Measurements from ENCODE around the gene PEX11B.

The PEX11B gene

DNA sequence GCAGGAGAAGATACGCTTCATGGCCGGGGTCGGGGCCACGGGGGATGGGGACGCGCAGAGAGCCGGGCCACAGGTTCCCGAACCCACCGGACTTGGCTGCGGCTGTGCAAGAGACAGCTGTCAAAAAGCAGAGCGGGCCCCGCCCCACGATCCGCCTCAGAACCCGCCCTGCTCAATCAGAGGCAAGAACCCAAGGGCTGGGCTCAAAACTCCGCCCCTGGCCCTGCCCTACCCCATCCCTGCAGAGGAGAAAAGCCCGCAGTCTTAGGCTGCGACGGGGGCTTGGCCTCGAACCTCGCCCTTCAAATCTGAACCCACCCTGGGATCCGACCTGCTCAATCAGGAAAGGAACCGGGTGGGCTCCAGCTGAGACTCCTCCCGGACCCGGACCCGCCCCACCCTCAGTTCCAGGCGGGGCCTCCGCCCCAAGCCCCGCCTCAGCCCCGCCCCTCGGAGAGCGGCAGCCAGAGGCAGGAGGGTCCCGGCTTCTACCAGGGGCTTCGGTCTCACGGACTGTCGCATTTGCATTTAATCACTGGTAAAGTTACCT, 32.7 kb downstream of the PEX11B start, which contains the start of gene ANKRD35:
ANKRD35 (minus strand) TSS at position 129 of the 550 bp plus-strand sequence; CDS start at position 21, 108 bp downstream.
- no peak for TF ChIP-seq TAF1 (IDR thresholded peaks at IDR 0.05; ENCODE audit: borderline replicate concordance, insufficient read depth, low read length)
- TF ChIP-seq FOXP2 (optimal IDR thresholded peaks at IDR 0.05; ENCODE audit: borderline replicate concordance, extremely low read depth, extremely low read length, insufficient read depth): no peak

GRCh38 chr1:145884675-145885074, 33.8 kb downstream of the PEX11B start:
- TF ChIP-seq POLR2AphosphoS5 (IDR thresholded peaks at IDR 0.05; ENCODE audit: low read depth, low read length): no peak
- TF ChIP-seq, protein P1, sequence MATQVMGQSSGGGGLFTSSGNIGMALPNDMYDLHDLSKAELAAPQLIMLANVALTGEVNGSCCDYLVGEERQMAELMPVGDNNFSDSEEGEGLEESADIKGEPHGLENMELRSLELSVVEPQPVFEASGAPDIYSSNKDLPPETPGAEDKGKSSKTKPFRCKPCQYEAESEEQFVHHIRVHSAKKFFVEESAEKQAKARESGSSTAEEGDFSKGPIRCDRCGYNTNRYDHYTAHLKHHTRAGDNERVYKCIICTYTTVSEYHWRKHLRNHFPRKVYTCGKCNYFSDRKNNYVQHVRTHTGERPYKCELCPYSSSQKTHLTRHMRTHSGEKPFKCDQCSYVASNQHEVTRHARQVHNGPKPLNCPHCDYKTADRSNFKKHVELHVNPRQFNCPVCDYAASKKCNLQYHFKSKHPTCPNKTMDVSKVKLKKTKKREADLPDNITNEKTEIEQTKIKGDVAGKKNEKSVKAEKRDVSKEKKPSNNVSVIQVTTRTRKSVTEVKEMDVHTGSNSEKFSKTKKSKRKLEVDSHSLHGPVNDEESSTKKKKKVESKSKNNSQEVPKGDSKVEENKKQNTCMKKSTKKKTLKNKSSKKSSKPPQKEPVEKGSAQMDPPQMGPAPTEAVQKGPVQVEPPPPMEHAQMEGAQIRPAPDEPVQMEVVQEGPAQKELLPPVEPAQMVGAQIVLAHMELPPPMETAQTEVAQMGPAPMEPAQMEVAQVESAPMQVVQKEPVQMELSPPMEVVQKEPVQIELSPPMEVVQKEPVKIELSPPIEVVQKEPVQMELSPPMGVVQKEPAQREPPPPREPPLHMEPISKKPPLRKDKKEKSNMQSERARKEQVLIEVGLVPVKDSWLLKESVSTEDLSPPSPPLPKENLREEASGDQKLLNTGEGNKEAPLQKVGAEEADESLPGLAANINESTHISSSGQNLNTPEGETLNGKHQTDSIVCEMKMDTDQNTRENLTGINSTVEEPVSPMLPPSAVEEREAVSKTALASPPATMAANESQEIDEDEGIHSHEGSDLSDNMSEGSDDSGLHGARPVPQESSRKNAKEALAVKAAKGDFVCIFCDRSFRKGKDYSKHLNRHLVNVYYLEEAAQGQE (IDR thresholded peaks at IDR 0.05; ENCODE audit: insufficient read depth in 1 of 2, low read depth in 2 of 2, low read length in 2 of 2): no peak
- TF ChIP-seq TAF1 (IDR thresholded peaks at IDR 0.05; ENCODE audit: borderline replicate concordance, insufficient read depth, low read length): no peak
- TF ChIP-seq SIN3A (IDR thresholded peaks at IDR 0.05; ENCODE audit: borderline replicate concordance, insufficient read depth, low read length): no peak

- TF ChIP-seq TAF1 (IDR thresholded peaks at IDR 0.05; ENCODE audit: borderline replicate concordance, insufficient read depth, low read length) (no peak), FOXP2 (optimal IDR thresholded peaks at IDR 0.05; ENCODE audit: borderline replicate concordance, extremely low read depth, extremely low read length, insufficient read depth) (no peak), SIN3A (IDR thresholded peaks at IDR 0.05; ENCODE audit: borderline replicate concordance, insufficient read depth, low read length) (no peak), POLR2AphosphoS5 (IDR thresholded peaks at IDR 0.05; ENCODE audit: low read depth, low read length) (no peak)
- TF ChIP-seq, protein P1 (IDR thresholded peaks at IDR 0.05; ENCODE audit: insufficient read depth in 1 of 2, low read depth in 2 of 2, low read length in 2 of 2): no peak
Observed at GRCh38 chr1:145879775-145880174, 38.7 kb downstream of the PEX11B start.

- no peak for TF ChIP-seq POLR2AphosphoS5 (IDR thresholded peaks at IDR 0.05; ENCODE audit: low read depth, low read length)
- TF ChIP-seq SIN3A (IDR thresholded peaks at IDR 0.05; ENCODE audit: borderline replicate concordance, insufficient read depth, low read length): no peak
- TF ChIP-seq FOXP2 (optimal IDR thresholded peaks at IDR 0.05; ENCODE audit: borderline replicate concordance, extremely low read depth, extremely low read length, insufficient read depth): no peak
- TF ChIP-seq, protein P1 (IDR thresholded peaks at IDR 0.05; ENCODE audit: insufficient read depth in 1 of 2, low read depth in 2 of 2, low read length in 2 of 2): no peak
- no peak for TF ChIP-seq TAF1 (IDR thresholded peaks at IDR 0.05; ENCODE audit: borderline replicate concordance, insufficient read depth, low read length)
Observed at GRCh38 chr1:145878724-145879123, 39.8 kb downstream of the PEX11B start.

DNA sequence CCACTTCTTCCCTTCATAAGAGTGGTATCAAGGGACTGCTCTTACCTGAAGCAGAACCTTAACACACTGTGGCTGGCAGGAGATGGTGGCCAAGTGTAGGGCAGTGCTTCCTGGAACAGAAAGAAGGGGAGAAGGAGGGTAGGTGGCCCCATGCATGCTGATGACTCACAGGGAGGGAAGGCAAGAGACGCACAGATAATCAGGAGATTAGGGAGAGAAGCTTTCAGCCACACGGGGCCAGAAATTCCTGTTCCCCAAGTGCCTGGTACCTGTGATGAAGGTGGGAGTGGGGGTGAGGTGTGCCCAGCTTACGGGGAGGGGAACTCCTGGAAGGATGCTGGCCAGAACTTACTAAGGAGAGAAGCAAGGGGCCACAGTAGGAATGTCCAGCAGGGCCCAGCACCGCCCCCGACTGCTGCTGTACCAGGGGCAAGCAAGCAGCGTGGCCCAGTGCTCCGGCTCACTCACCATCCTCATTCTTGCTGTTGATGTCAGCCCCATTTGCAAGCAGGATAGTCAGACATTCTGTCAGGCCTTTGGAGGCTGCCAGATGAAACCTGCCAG, 40.5 kb downstream of the PEX11B start:
- TF ChIP-seq POLR2AphosphoS5 (IDR thresholded peaks at IDR 0.05; ENCODE audit: low read depth, low read length): no peak
- TF ChIP-seq, protein P1 (IDR thresholded peaks at IDR 0.05; ENCODE audit: insufficient read depth in 1 of 2, low read depth in 2 of 2, low read length in 2 of 2): no peak
- TF ChIP-seq SIN3A (IDR thresholded peaks at IDR 0.05; ENCODE audit: borderline replicate concordance, insufficient read depth, low read length): no peak
- no peak for TF ChIP-seq TAF1 (IDR thresholded peaks at IDR 0.05; ENCODE audit: borderline replicate concordance, insufficient read depth, low read length)
- TF ChIP-seq FOXP2 (optimal IDR thresholded peaks at IDR 0.05; ENCODE audit: borderline replicate concordance, extremely low read depth, extremely low read length, insufficient read depth): no peak

All from PFSK-1 (cell line).